ENCODE results near the gene SMIM29. TPM values are rescaled to one million over a fixed set of nuclear protein-coding genes. Genes with fewer than 3 reads are reported as not detected.

The SMIM29 gene
- polyA plus RNA-seq, 4 donors = 10.8 to 17.3 (median 14.4) TPM

DNA sequence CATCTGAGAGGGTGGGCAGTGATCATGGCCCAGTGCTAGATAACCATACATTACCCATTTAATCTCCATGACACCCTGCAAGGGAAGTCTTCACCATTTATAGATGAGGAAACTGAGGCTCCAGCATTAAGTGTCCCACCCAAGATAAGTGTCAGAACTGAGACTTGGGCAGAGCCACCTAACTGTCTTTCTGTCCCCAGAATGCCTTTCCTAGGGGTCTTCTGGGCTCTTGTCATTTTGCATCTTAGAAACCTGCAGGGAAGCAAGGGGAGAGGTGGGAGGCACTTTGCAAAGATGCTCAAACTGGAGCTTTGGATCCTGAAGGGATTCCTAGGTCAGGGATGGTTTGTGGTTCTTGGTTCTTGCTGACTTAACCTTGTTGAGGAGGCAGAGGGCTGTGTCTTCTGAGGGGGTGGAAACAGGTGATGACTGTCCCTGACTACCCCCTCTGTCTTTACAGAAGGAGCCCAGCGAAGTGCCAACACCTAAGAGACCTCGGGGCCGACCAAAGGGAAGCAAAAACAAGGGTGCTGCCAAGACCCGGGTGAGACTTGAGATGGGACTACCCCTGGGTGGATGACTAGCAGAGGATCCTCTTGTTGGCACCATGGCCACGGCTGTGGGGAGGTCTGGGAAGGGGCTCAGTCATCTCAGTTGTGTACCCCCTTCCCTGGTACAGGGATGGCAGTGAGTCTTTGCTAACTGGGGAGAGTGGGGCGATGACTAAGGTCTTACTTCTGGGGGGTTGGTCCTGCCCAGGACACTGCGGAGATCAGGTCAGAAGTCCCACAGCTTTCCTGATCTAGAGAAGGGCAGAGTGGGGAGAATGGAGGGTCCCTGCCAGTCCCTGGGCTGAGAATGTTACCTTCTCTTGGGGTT is 6.3 kb downstream of the SMIM29 start:
- no peak for DNase-seq (ENCODE audit: low read depth in 4 of 4, low spot score in 2 of 4)

DNA sequence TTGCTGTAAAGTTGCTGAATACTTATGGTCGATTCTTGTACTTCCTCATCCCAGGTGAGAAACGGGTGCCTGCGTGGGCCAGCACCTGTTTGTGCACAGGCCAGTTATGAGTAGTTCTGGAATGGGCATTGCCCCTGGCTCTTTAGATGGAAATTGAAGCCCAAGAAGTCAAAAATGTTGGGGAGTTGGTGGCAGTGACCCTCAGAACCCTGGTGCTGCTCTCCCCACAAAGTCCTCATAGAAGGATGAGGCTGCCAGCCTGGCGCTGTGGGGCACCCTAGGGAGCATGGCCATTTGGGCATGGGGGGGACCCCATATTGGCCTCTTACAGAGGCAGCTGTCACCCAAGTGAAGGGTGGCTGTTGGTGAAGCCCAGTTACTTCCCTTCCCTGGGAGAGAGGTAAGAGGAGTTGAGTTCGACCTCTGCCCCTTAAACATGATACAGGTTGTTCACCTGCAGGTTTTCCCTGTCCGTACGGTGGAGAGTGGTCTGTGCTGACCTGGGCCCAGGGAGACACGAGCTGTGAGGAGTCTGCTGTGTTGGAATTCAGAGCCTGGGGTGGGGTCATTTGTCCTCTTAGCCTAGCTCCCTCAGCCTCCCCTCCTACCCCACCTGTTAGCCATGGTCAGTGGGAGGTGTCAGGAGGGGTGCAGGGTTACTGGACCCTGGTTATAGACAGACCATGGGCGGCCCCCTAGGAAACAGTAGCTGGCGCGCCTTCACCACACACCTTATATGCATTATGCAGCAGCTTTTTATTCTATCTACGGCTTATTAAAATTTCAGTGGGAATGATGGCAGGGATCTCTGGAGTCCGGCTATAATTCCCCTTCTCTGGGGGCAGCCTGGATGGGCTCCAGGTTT is 7.2 kb downstream of the SMIM29 start:
- DNase-seq (ENCODE audit: low read depth in 4 of 4, low spot score in 2 of 4) = no peak

DNA sequence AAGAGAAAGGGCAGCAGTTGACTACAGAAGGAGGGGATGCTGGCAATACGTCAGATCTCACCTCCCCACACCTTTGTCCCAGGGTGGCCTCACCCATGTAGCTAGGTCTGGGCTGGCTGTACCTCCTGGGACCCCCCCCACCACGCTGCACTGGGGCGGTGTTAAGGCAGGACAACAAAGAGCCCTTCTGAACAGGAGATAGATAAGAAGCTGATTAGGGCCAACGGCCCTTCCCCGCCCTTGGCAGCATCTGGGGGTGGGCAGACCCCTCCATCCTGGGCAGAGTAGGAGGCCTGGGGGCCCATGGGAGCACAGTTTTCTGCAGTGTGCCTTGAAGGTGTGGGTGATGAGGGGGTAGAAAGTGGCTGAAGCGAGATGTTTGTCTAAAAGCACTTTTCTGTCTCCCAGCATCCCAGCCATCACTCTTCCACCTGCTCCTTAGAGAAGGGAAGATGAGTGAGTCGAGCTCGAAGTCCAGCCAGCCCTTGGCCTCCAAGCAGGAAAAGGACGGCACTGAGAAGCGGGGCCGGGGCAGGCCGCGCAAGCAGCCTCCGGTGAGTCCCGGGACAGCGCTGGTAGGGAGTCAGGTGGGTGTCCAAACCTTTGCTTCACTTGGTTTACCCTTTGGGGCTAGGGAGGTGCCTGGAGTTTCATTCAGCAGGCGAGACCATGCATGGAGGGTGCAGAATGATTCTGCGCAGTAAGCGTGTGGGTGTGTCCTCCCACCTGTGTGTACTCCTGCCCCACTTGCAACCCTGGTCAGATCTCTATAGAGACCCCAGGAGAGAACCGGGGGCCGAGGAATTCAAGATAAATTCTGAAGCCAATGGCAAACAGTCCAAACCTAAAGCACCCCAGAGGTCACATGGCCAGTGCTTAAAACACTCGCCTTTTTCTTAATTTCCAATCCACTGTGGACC is 8.2 kb downstream of the SMIM29 start:
- DNase-seq (ENCODE audit: low read depth in 4 of 4, low spot score in 2 of 4) = no peak

DNA sequence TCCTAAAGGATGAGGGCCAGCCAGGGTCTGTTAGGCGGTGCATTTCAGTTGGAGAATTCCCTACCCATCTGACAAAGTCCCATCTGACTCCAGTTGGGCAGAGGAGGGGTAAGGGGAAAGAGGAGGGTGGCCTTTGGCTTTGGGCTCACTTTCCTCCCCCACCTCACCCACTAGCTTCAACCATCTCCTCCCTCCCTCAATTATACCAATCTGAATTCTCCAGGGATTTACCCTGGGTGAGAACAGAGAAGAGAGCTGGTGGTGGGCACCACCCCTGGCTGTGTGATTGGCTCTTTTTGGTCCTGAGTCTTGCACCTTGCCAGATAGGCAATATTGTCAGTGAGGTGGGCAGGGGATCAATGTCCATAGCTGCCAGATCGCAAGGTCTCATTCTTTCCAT is 8.9 kb downstream of the SMIM29 start:
- DNase-seq (ENCODE audit: low read depth in 4 of 4, low spot score in 2 of 4) = no peak

DNA sequence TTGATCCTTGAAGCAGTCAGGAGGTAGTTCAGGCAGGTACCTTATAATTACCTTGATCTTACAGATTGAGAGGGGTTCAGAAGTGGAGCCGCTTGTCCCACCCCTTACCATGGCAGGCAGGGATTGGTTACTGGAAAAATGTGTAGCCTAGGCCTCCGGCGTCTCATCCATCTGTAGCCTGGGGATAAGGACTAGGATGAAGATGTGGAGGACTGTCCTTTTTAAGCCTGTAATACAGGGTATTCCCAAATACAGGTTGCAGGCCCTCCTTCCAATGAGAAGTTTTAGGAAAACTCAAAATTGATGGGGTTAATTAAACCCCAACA is 9.3 kb downstream of the SMIM29 start:
- DNase-seq (ENCODE audit: low read depth in 4 of 4, low spot score in 2 of 4) = no peak

DNA sequence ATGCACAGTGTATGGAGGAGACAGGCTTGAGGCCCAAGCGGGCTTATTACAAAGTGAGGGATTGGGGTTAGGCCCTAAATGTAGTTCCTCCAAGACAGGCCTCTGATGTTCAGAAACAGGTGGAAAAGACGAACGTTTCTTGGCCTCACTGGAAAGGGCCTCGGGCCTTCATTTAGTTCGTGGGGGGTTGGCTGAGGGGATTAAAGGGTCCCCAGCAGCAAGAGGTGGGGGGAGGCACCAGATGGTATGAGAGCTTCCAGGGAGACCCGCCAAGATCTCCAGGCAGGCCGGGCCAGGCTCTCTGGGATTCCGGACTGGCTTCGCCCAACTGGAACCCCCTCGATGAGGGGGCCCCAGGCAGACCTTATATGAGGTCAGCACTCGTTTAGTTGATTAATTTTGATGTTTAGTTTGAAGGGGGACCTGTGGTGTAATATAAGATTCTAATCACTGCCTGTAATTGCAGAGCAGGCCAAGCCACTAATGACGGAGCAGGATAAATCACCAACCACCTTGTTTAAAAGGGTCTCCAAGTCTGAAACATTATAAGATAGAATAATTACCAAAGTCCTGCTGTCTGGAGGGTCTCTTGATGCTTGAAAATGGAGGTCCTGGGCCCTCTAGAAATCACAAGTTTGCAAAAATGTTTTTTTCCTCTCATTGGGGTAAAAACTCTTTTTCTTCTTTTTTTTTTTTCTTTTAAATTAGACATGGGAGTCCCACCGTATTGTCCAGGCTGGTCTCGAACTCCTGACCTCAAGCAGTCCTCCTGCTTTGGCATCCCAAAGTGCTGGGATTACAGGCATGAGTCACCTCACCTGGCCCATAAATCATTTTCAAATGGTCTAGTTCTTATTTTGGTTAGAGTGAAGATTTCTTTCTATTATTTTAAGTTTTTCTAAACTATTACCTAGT is 10.0 kb downstream of the SMIM29 start:
- DNase-seq (ENCODE audit: low read depth in 4 of 4, low spot score in 2 of 4) = no peak

DNA sequence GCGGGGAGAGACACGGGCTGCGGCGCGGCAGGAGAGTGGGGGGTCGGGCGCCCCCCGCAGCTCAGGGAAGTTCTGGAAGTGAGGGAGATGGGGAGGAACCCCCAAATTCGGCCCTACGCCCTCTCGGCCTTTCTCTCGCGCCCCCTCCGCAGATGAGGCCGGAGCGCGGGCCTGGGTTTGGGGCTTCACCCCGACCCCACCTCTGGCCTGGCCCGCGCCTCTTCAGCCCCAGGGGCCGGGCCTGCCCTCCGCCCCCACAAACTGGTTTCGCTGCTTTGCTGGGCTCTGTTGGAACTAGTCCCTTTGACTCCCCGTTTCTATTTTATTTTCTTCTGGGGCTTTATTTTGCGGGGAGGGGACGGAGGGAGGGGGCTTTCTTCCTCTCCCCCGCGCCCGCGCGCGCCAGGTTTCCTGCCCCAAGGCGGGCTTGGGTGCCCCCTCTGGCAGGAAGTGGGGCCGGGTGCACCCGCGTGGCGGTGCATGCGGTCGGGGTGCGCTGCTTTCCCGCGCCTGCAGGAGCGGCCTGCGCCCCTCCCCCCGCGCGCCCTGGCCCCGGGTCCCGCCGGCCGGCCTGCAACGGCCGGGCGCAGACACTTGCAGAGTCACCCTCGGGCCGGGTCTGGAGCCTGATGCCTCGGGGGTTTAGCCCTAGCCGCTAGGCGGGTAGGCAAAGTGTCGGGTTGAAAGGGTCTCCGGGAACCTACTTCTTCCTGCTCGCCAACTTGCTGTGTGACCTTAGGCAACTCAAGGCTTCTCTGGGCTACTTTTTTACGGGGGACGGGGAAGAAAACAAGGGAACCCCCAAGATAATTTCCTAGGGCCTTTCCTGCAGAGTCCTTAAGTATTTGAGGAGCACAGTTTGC is 10.9 kb downstream of the SMIM29 start:
- DNase-seq (ENCODE audit: low read depth in 4 of 4, low spot score in 2 of 4) = no peak

DNA sequence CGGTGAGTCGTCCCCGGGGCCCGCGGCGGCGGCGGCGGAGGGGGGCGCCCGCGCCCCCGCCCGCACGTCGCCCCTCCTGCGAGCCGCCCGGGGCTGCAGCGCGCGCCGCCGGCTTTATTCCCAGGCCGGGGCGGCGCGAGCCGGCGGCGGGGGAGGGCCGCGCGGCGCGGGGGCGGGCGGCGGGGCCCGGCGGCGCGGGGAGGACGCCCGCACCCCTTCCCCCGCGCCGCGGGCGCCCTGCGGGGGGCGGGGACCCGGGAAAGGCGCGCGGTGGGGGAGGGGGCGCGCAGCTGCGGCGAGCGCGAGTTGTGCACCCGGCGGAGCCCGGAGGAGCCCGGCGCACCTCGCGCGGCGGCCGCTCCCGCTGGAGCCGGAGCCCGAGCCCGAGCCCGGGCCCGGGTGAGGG is 11.5 kb downstream of the SMIM29 start:
- no peak for DNase-seq (ENCODE audit: low read depth in 4 of 4, low spot score in 2 of 4)

DNA sequence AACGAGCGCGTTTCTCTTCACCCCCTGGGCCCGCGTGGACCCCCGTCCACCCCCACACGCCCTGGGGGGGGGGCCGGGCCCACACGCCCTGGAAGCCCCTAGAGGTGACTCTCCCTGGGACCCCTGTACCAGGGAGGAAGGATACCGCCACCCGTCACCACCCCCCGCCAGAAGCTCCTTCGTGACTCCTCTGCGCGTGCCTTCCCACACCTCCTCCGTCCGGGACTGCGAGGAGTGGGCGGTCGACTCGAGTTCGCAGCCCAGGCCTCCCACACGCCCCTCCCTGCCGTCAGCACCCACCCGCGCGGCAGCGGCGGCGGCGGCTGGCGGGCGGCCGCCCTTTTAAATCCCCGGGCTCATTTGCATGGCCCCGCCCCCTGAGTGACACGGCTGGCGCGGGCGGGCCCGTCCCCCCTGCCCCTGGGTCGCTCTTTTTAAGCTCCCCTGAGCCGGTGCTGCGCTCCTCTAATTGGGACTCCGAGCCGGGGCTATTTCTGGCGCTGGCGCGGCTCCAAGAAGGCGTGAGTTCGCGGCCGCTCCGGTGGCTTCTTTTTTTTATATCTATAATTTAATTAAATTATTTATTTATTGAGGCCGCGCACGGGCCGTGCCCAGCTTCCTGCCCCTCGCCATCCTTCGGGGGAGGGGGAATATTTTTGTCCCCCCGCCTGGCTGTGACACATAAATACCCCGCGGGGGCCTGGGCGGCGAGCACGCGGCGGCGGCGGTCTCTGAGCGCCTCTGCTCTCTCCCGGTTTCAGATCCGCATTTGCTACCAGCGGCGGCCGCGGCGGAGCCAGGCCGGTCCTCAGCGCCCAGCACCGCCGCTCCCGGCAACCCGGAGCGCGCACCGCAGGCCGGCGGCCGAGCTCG is 12.1 kb downstream of the SMIM29 start, which contains the start of gene HMGA1:
Gene HMGA1, plus strand, starts transcription at position 431 of the 873 bp plus-strand sequence. CDS start 3,908 bp downstream, outside the sequence.
- peak in 2 of 4 donors; percentile 53 to 65 for DNase-seq (ENCODE audit: low read depth in 4 of 4, low spot score in 2 of 4)

DNA sequence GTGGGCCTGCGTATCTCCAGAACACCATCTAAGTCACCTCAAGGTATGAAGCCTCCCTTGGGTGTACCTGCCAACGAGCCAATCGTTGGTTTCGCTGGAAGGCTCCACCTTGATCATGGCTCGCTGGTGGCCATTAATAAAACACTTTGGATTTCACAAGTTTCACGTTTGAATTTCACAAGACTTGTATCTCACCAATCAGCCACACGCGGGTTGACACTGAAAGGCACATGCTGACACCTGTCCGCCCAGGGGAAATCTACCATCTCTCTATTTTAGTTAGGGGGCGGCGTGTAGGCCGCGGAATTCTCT is 12.7 kb downstream of the SMIM29 start:
- DNase-seq (ENCODE audit: low read depth in 4 of 4, low spot score in 2 of 4) = no peak

DNA sequence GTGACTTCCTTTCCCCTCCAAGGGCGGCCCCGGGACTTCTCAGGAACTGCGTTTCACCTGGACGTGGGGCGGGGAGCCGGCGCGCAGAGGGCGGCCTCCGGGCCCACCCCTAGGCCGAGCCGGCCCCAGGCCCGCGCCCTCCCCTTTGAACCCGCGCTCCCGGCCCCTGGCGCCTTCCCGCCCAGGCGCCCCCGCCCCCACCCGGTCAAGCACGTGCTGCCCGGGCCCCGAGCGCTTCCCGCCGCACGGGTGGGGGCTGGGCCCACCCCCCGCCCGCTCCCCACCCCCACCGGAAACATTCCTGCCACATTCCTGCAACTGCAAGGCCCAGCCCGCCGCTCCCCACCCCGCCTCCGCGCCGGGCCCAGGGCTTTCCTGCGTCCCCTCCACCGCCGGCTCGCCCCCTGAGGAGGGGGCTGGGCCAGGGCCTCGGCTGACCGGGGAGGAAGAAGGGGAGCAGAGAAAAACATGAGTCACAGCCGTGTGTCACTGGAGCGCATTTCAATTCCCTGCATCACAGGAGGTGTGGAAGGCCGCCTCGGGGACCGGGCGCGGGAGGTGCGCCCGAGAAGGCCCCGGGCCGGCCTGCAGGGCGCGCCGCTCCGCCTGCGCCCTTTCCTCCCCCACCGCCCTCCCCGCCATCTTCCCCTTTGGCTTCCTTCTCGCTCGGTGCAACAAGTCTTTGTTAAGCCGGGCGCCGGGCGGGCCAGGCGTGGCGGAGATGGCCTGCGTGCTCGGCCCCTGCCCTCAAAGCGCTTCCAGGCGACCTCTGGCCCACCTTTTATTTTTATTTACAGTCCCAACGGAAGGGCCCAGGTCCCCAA is 13.3 kb downstream of the SMIM29 start:
- peak in 1 of 4 donors; percentile 37 for DNase-seq (ENCODE audit: low read depth in 4 of 4, low spot score in 2 of 4)

DNA sequence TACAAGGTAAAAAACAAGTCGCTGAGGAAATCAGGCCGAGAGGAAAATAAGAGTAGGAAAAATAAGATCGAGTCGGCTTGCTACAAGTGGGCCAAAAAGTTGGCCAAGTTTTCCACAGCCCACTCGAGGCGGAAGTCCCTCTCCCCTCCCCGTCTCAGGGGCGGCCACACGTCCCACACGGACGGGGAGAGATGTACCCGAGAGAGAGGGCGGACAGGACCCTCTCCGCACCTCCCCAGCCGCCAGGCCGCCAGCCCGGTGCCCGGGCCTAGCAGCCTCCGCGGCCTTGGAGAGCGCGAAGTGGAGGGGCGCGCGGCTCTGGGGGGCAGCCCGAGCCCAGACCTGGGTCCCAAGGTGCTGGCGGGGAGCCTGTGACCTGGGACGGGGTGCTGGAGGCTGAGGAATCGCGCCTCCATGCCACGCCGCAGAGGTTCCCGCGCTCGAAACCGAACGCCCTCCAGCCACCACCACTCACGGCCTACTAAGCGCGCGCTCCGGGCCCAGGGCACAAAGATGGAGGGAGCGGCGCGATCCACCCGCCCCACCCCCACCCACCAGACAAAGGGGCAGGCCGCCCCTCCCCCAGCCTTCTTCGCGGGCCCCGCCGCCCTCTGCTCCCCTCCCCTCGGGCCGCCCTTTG is 14.0 kb downstream of the SMIM29 start:
- no peak for DNase-seq (ENCODE audit: low read depth in 4 of 4, low spot score in 2 of 4)

DNA sequence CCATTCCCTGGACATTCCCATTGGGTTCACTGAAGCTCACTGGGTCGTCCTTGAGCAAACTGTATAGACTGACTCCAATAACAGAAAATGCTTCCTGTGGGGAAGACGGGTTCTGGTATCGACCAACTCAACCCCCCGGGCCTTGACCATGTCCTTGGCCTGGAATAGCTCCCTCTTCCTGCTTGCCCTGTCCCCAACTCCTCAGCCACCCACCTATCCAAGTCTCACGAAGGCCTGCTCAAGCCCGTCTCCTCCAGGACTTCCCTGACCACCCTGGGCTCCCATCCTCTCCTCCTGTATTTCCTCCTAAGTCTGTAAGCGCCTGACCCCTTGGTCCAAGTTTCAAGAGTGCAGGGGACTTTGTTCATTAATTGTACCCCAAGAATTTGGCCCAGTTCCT is 14.9 kb downstream of the SMIM29 start:
- DNase-seq (ENCODE audit: low read depth in 4 of 4, low spot score in 2 of 4) = no peak

DNA sequence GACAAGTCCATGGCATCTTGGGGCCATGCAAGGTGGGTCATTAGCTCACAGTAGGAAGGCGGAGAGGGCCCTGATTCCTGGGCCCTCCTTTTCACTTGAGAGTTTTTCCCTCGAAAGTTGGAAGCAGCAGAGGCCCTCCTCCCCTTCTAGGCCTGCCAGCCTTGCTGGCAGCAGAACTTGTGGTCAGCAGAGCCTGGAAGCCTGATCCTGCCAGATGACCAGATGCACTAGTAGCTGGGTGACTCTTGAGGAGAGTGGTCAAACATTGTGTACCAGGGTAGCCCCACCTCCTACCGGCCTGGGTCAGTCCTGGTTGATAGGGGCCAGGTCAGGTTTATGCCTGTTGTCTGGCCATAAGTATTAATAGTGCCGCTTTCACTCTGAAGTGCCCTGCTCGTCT is 15.9 kb downstream of the SMIM29 start:
- no peak for DNase-seq (ENCODE audit: low read depth in 4 of 4, low spot score in 2 of 4)

DNA sequence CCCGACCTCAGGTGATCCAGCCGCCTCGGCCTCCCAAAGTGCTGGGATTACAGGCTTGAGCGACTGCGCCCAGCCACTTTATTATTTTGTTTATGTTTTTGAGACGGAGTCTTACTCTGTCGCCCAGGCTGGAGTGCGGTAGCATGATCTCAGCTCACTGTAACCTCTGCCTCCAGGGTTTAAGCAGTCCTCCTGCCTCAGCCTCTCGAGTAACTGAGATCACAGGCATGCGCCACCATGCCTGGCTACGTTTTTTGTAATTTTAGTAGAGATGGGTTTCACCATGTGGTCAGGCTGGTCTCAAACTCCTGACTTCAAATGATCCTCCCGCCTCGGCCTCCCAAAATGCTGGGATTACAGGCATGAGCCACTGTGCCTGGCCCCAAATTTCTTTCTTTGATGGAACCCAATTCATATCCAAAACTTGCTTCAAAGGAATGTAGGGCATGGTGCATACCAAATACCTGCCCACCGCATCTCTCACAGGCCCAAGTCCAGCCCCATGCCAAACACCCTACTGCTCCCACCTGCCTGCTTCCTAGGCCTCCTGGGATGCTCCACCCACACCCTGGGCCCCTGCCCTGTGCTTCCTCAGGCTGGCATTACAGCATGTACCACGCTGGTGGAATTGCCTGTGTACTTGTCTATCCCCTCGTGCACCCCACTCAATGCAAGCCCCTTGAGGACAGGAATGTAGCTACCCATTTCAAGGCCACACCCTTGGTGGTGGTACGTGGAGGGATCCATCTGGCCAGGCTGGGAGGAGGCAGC is 17.1 kb downstream of the SMIM29 start:
- DNase-seq (ENCODE audit: low read depth in 4 of 4, low spot score in 2 of 4) = no peak

All from left renal cortex interstitium (tissue), 4 donors.